GM19468 (cell line): ENCODE measurements around the gene MYRFL.

ENCODE experiments used
- ATAC-seq: cut with Tn5 transposase; IDR thresholded peaks from one replicate; pipeline ENCODE4 v1.9.1; 2021; ENCODE audit warnings: mild to moderate bottlenecking, moderate library complexity, moderate number of reproducible peaks; ENCODE audit not compliant: unreplicated experiment; ENCODE audit errors: extremely low read depth

Gene MYRFL

DNA sequence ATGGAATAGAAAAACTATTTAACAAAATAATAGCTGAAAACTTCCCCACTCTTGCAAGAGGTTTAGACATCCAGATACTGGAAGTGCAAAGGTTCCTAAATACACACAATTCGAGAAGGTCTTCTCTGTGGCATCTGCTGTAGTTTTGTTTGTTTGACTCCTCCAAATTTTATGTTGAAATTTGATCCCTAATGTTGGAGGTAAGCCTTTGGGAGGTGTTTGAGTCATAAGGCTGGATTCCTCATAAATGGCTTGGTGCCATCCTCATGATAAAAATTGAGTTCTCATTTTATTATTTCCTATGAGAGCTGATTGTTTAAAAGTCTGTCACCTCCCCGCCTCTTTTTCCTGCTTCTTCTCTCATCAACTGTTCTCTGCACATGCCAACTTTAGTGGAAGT lies 182.7 kb downstream of the MYRFL start:
- ATAC-seq = no peak
